MG63 (cell line): Measurements from ENCODE around the gene CERS1. TPM values are rescaled to one million over a fixed set of nuclear protein-coding genes. Genes with fewer than 3 reads are reported as not detected.

Experiments
- DNase-seq: peaks from one replicate; pipeline ENCODE4 v3.0.0-alpha.2; 2020
- H3K27me3 ChIP-seq: fragments of 250-450 bp; sonication (Bioruptor Pico); 2 replicates; pipeline ENCODE4 v1.5.1; 2020; ENCODE audit warnings: mild to moderate bottlenecking, moderate library complexity
- H3K36me3 ChIP-seq: fragments of 250-450 bp; sonication (Bioruptor Pico); 2 replicates; pipeline ENCODE4 v1.5.1; 2020; ENCODE audit warnings: mild to moderate bottlenecking, moderate library complexity
- H3K4me3 ChIP-seq: fragments of 250-450 bp; sonication (Bioruptor Pico); 2 replicates; pipeline ENCODE4 v1.5.1; 2020; ENCODE audit warnings: mild to moderate bottlenecking, moderate library complexity
- H3K9me3 ChIP-seq: fragments of 250-450 bp; sonication (Bioruptor Pico); 2 replicates; pipeline ENCODE4 v1.5.1; 2020; ENCODE audit warnings: mild to moderate bottlenecking, moderate library complexity
- total RNA-seq: library from RNA; depleted of rRNA; stranded (reverse); fragments of >200 nt; shearing (Covaris generic); gene quantifications from 2 replicates; pipeline ENCODE4 v1.2.3, GENCODE V29; 2014; ENCODE audit warnings: low replicate concordance

CERS1 gene
- total RNA-seq, 1 experiment from 2014 or later = 9.9 TPM

- H3K4me3 ChIP-seq = no peak overlapping the region
- no peaks in the 10 kb centered on the region for H3K27me3 ChIP-seq
- peak; percentile 49 for DNase-seq
- H3K9me3 ChIP-seq = no peaks in the 10 kb centered on the region
- H3K36me3 ChIP-seq = peaks cover 98% of the 10 kb centered on the region
These were observed 39.4 kb downstream of the CERS1 start for GRCh38 chr19:18856385-18857126.

GRCh38 chr19:18855647-18856384 is 40.1 kb downstream of the CERS1 start:
- H3K27me3 ChIP-seq = no peaks in the 10 kb centered on the region
- no peak overlapping the region for H3K4me3 ChIP-seq
- H3K9me3 ChIP-seq = no peaks in the 10 kb centered on the region
- H3K36me3 ChIP-seq = peaks cover 98% of the 10 kb centered on the region
- DNase-seq = no peak

- Histone ChIP-seq H3K9me3 (no peaks in the 10 kb centered on the region), H3K36me3 (peaks cover 98% of the 10 kb centered on the region), H3K4me3 (no peak overlapping the region), H3K27me3 (no peaks in the 10 kb centered on the region)
- DNase-seq = no peak
These were observed 41.0 kb downstream of the CERS1 start for GRCh38 chr19:18854982-18855381.

GRCh38 chr19:18853755-18854427 is 42.1 kb downstream of the CERS1 start:
- no peaks in the 10 kb centered on the region for H3K27me3 ChIP-seq
- H3K9me3 ChIP-seq = no peaks in the 10 kb centered on the region
- H3K4me3 ChIP-seq = no peak overlapping the region
- peaks cover 98% of the 10 kb centered on the region for H3K36me3 ChIP-seq
- no peak for DNase-seq

- no peak for DNase-seq
- Histone ChIP-seq H3K36me3 (peaks cover 98% of the 10 kb centered on the region), H3K9me3 (no peaks in the 10 kb centered on the region), H3K27me3 (no peaks in the 10 kb centered on the region), H3K4me3 (no peak overlapping the region)
These were observed 43.3 kb downstream of the CERS1 start for GRCh38 chr19:18852648-18853047.

GRCh38 chr19:18851673-18852325 is 44.2 kb downstream of the CERS1 start:
- DNase-seq = no peak
- Histone ChIP-seq H3K36me3 (peaks cover 93% of the 10 kb centered on the region), H3K27me3 (no peaks in the 10 kb centered on the region), H3K4me3 (no peak overlapping the region), H3K9me3 (no peaks in the 10 kb centered on the region)

GRCh38 chr19:18850471-18851375 is 45.2 kb downstream of the CERS1 start:
- no peaks in the 10 kb centered on the region for H3K27me3 ChIP-seq

GRCh38 chr19:18849838-18850400 is 46.0 kb downstream of the CERS1 start:
- Histone ChIP-seq H3K27me3 (no peaks in the 10 kb centered on the region), H3K4me3 (no peak overlapping the region), H3K9me3 (no peaks in the 10 kb centered on the region), H3K36me3 (peaks cover 81% of the 10 kb centered on the region)
- no peak for DNase-seq

More at GRCh38 chr19:18850471-18851375, 45.2 kb downstream of the CERS1 start:
- no peak for DNase-seq
- H3K36me3 ChIP-seq = peaks cover 86% of the 10 kb centered on the region
- no peaks in the 10 kb centered on the region for H3K9me3 ChIP-seq
- no peak overlapping the region for H3K4me3 ChIP-seq

GRCh38 chr19:18848878-18849661 is 46.9 kb downstream of the CERS1 start:
- Histone ChIP-seq H3K4me3 (no peak overlapping the region), H3K9me3 (no peaks in the 10 kb centered on the region), H3K27me3 (no peaks in the 10 kb centered on the region), H3K36me3 (peaks cover 73% of the 10 kb centered on the region)
- DNase-seq = no peak

- H3K9me3 ChIP-seq = no peaks in the 10 kb centered on the region
- no peak overlapping the region for H3K4me3 ChIP-seq
- no peaks in the 10 kb centered on the region for H3K27me3 ChIP-seq
- H3K36me3 ChIP-seq = peaks cover 60% of the 10 kb centered on the region
- no peak for DNase-seq
These were observed 48.2 kb downstream of the CERS1 start for GRCh38 chr19:18847549-18848463.

- Histone ChIP-seq H3K36me3 (peaks cover 55% of the 10 kb centered on the region), H3K9me3 (no peaks in the 10 kb centered on the region), H3K4me3 (no peak overlapping the region), H3K27me3 (no peaks in the 10 kb centered on the region)
- peak; percentile 81 for DNase-seq
These were observed 49.0 kb downstream of the CERS1 start for GRCh38 chr19:18846862-18847548.

GRCh38 chr19:18845961-18846360 is 50.0 kb downstream of the CERS1 start:
- Histone ChIP-seq H3K4me3 (no peak overlapping the region), H3K36me3 (peaks cover 46% of the 10 kb centered on the region), H3K27me3 (no peaks in the 10 kb centered on the region), H3K9me3 (no peaks in the 10 kb centered on the region)
- DNase-seq = no peak

GRCh38 chr19:18844806-18845329 is 51.1 kb downstream of the CERS1 start:
- H3K36me3 ChIP-seq = peaks cover 36% of the 10 kb centered on the region
- no peak for DNase-seq
- H3K9me3 ChIP-seq = no peaks in the 10 kb centered on the region
- no peak overlapping the region for H3K4me3 ChIP-seq
- no peaks in the 10 kb centered on the region for H3K27me3 ChIP-seq
